SU-DHL-6 (cell line): ENCODE data around the gene C9orf78.
"Not testable (repeated sequence)": the region's sequence is repeated elsewhere in the genome, so short reads cannot be mapped to it uniquely, and the experiment has no call there.

Experiments used
- H2AFZ ChIP-seq: fragments of 200-600 bp; sonication (generic); 2 replicates; pipeline ENCODE4 v1.6.1; 2014; ENCODE audit warnings: low read depth, mild to moderate bottlenecking, moderate library complexity, mixed read lengths, antibody characterized with exemption, low read length; ENCODE audit not compliant: severe bottlenecking
- H3F3A ChIP-seq: fragments of 200-600 bp; shearing (Covaris generic); 2 replicates; pipeline ENCODE4 v1.6.0; 2016; ENCODE audit warnings: antibody characterized with exemption, mild to moderate bottlenecking; ENCODE audit not compliant: insufficient read depth
- H3K27ac ChIP-seq: fragments of 200-600 bp; sonication (generic); 2 replicates; pipeline ENCODE4 v1.5.1; 2016; ENCODE audit warnings: low read depth, mild to moderate bottlenecking, low read length, moderate library complexity, mixed read lengths
- H3K27me3 ChIP-seq: fragments of 200-600 bp; sonication (generic), shearing (Covaris generic); 2 replicates; pipeline ENCODE4 v1.6.0; 2014; ENCODE audit warnings: mild to moderate bottlenecking, low read length
- H3K36me3 ChIP-seq: fragments of 200-600 bp; sonication (generic); 2 replicates; pipeline ENCODE4 v1.6.1; 2014; ENCODE audit warnings: mild to moderate bottlenecking, low read length, mixed read lengths
- H3K4me2 ChIP-seq: fragments of 300-600, 200-600 bp; shearing (Covaris generic), sonication (generic); 2 replicates; pipeline ENCODE4 v1.6.0; 2014; ENCODE audit warnings: low read length, low read depth, mild to moderate bottlenecking; ENCODE audit not compliant: poor library complexity, severe bottlenecking
- H3K4me3 ChIP-seq: fragments of 200-600 bp; sonication (generic); 2 replicates; pipeline ENCODE4 v1.5.1; 2014; ENCODE audit warnings: antibody characterized with exemption, low read length, mild to moderate bottlenecking, mixed read lengths; ENCODE audit not compliant: insufficient read depth, poor library complexity, severe bottlenecking
- H3K79me2 ChIP-seq: fragments of 200-600 bp; sonication (generic); 2 replicates; pipeline ENCODE4 v1.6.1; 2014; ENCODE audit warnings: mild to moderate bottlenecking, low read length, moderate library complexity; ENCODE audit not compliant: insufficient read depth
- H3K9ac ChIP-seq: fragments of 200-600 bp; sonication (generic); 2 replicates; pipeline ENCODE4 v1.7.0; 2014; ENCODE audit warnings: mild to moderate bottlenecking, low read length
- H3K9me2 ChIP-seq: fragments of 200-600 bp; sonication (generic); replicated peaks from 2 replicates; pipeline ENCODE4 v1.6.1; 2014; ENCODE audit warnings: low read length; ENCODE audit not compliant: insufficient read depth
- H3K9me3 ChIP-seq: fragments of 200-600 bp; sonication (generic); 2 replicates; pipeline ENCODE4 v1.6.1; 2014; ENCODE audit warnings: low read length, mixed read lengths; ENCODE audit not compliant: insufficient read depth
- H4K20me1 ChIP-seq: fragments of 200-600 bp; sonication (generic); 2 replicates; pipeline ENCODE4 v1.6.1; 2014; ENCODE audit warnings: low read depth, mild to moderate bottlenecking, antibody characterized with exemption, low read length, moderate library complexity, mixed read lengths
- EZH2phosphoT487 ChIP-seq: fragments of 200-600 bp; sonication (generic), shearing (Covaris generic); conservative IDR thresholded peaks from 2 replicates; pipeline ENCODE4 v1.6.1; 2018; ENCODE audit warnings: mild to moderate bottlenecking, antibody characterized with exemption, low read length, moderate library complexity, mixed read lengths
- TF ChIP-seq, protein P1 (sequence below): fragments of 200-600 bp; sonication (generic); IDR thresholded peaks from one replicate; pipeline ENCODE4 v1.5.1; 2017; ENCODE audit warnings: antibody characterized with exemption, mild to moderate bottlenecking, low read length, moderate library complexity; ENCODE audit not compliant: insufficient read depth, poor library complexity, severe bottlenecking

The C9orf78 gene

DNA sequence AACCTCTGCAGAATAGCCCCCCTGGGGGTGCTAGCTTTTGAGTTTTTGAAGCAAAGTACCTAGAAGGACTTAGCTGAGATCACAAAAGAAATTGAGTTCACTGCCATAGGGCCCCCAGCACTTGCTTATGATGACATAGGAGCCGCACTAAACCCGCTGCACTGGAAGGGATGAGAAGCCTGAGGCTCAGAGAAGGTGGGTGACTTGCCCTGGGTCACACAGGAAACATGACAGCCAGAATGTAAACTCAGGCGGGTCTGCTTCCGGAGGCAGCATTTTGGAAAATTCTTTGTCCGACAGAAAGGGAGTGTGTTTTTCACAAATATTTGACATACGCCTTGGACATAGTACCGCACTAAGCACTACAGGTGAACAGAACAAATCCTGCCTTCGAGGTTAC, 40.5 kb downstream of the C9orf78 start:
- Histone ChIP-seq H3K9me2 (no peaks in the 10 kb centered on the region), H3F3A (no peaks in the 10 kb centered on the region), H3K4me2 (no peak overlapping the region), H4K20me1 (no peaks in the 10 kb centered on the region), H3K36me3 (no peaks in the 10 kb centered on the region), H3K79me2 (no peaks in the 10 kb centered on the region), H3K27ac (no peak overlapping the region), H3K9me3 (no peaks in the 10 kb centered on the region), H3K27me3 (no peaks in the 10 kb centered on the region), H2AFZ (no peak overlapping the region), H3K9ac (no peak overlapping the region), H3K4me3 (no peak overlapping the region)
- no peak for TF ChIP-seq EZH2phosphoT487
- TF ChIP-seq, protein P1, sequence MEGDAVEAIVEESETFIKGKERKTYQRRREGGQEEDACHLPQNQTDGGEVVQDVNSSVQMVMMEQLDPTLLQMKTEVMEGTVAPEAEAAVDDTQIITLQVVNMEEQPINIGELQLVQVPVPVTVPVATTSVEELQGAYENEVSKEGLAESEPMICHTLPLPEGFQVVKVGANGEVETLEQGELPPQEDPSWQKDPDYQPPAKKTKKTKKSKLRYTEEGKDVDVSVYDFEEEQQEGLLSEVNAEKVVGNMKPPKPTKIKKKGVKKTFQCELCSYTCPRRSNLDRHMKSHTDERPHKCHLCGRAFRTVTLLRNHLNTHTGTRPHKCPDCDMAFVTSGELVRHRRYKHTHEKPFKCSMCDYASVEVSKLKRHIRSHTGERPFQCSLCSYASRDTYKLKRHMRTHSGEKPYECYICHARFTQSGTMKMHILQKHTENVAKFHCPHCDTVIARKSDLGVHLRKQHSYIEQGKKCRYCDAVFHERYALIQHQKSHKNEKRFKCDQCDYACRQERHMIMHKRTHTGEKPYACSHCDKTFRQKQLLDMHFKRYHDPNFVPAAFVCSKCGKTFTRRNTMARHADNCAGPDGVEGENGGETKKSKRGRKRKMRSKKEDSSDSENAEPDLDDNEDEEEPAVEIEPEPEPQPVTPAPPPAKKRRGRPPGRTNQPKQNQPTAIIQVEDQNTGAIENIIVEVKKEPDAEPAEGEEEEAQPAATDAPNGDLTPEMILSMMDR, result no peak

DNA sequence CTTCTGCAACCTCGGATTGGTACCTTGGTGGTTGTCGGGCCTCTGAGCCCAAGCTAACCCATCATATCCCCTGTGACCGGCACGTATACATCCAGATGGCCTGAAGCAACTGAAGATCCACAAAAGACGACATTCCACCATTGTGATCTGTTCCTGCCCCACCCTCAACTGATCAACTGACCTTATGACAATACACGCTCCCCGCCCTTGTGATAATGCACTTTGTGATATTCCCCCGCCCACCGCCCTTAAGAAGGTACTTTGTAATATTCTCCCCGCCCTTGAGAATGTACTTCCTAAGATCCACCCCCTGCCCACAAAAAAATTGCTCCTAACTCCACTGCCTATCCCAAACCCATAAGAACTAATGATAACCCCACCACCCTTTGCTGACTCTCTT, 48.6 kb downstream of the C9orf78 start:
- no peaks in the 10 kb centered on the region for H4K20me1 ChIP-seq
- H3K36me3 ChIP-seq, result no peaks in the 10 kb centered on the region
- H3K9ac ChIP-seq, result no peak overlapping the region
- H3K27me3 ChIP-seq, result no peaks in the 10 kb centered on the region; the same call in 1 of the 2 replicates
- H3F3A ChIP-seq, result no peaks in the 10 kb centered on the region
- H3K27ac ChIP-seq, result no peak overlapping the region
- H3K9me2 ChIP-seq, result no peaks in the 10 kb centered on the region
- H3K9me3 ChIP-seq, result no peaks in the 10 kb centered on the region
- H3K79me2 ChIP-seq, result no peaks in the 10 kb centered on the region
- no peak overlapping the region for H3K4me3 ChIP-seq
- TF ChIP-seq, protein P1, result no peak
- no peak for TF ChIP-seq EZH2phosphoT487
- H3K4me2 ChIP-seq, result no peak overlapping the region
- no peak overlapping the region for H2AFZ ChIP-seq

DNA sequence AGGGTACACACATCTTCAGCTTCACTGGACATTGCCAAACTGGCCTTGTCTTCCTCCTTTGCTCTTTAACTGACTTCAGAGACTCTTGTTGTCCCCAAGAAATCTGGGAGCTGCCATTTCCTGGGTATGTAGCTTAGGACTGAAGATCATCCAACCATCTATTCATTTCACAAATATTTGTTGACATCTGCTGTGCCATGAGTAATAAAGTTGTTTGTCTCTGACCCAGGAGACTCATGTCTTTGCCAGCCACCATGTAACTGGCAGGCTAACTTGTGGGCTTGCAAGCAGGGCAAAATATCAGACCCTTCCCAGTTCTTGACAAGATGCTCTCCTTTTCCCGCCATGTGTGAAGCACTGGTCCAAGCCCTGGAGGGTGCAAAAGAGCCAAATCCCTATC, 49.2 kb downstream of the C9orf78 start:
- H3K4me2 ChIP-seq, result no peak overlapping the region
- H3K9me2 ChIP-seq, result no peaks in the 10 kb centered on the region
- H3K79me2 ChIP-seq, result no peaks in the 10 kb centered on the region
- no peaks in the 10 kb centered on the region for H3K36me3 ChIP-seq
- no peaks in the 10 kb centered on the region for H4K20me1 ChIP-seq
- H3K9ac ChIP-seq, result no peak overlapping the region
- H3K27ac ChIP-seq, result no peak overlapping the region
- no peaks in the 10 kb centered on the region for H3K9me3 ChIP-seq
- no peaks in the 10 kb centered on the region; the same call in 1 of the 2 replicates for H3K27me3 ChIP-seq
- no peaks in the 10 kb centered on the region for H3F3A ChIP-seq
- H3K4me3 ChIP-seq, result no peak overlapping the region
- TF ChIP-seq, protein P1, result no peak
- TF ChIP-seq EZH2phosphoT487, result no peak
- no peak overlapping the region for H2AFZ ChIP-seq

DNA sequence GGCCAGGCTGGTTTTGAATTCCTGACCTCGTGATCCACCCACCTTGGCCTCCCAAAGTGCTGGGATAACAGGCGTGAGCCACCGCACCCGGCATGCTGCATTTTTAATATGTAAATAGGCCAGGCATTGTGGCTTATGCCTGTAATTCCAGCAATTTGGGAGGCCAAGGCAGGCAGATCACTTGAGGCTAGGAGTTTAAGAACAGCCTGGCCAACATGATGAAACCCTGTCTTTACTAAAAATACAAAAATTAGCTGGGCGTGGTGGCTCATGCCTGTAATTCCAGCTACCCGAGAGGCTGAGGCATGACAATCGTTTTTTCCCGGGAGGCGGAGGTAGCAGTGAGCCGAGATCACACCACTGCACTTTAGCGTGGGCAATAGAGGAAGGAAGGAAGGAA, 50.1 kb downstream of the C9orf78 start:
- H2AFZ ChIP-seq, H4K20me1 ChIP-seq, H3K36me3 ChIP-seq, H3K9me2 ChIP-seq, H3K79me2 ChIP-seq, H3K27me3 ChIP-seq, H3F3A ChIP-seq, H3K9me3 ChIP-seq, H3K9ac ChIP-seq, H3K27ac ChIP-seq, H3K4me2 ChIP-seq, H3K4me3 ChIP-seq: not testable (repeated sequence)
